Measurements from ENCODE around the gene CBX2.

GRCh38 chr17:79811011-79811867 lies 33.3 kb downstream of the CBX2 start:
- TF ChIP-seq EZH2 (IDR thresholded peaks at IDR 0.05; ENCODE audit: borderline replicate concordance, low read length) (no peak), CTCF (IDR thresholded peaks at IDR 0.05; ENCODE audit: low read length) (peak; percentile 87)
